ENCODE results near the gene MRPL57. TPM values are rescaled to one million over a fixed set of nuclear protein-coding genes. Genes with fewer than 3 reads are reported as not detected.

MRPL57 gene
- total RNA-seq, 1 experiment from 2014 or later: 26.3 TPM

- H3K9me3 ChIP-seq (ENCODE audit: control insufficient read depth in 1 of 2, insufficient read depth in 1 of 2, low read depth in 1 of 2, low read length in 2 of 2): peaks cover 2 to 4% of the 10 kb centered on the region in 2 experiments; a peak in 2 of 4 replicates
- DNase-seq (ENCODE audit: low read depth, low spot score) (no peak), ATAC-seq (no peak)
- RAD21 ChIA-PET (ENCODE audit: low non-redundant PET in 1 of 2, low total read pairs in 2 of 2, uncharacterized antibody in 2 of 2, unreplicated experiment in 2 of 2): no interaction called here
- H3K4me2 ChIP-seq (ENCODE audit: low read length): no peak overlapping the region
- H3K36me3 ChIP-seq (ENCODE audit: control insufficient read depth in 1 of 2, insufficient read depth in 2 of 2, low read length in 2 of 2): no peaks in the 10 kb centered on the region
- intact Hi-C loops (cut with micrococcal nuclease): no loop called here
- H3K9me2 ChIP-seq (ENCODE audit: insufficient read depth): no peaks in the 10 kb centered on the region
- no peaks in the 10 kb centered on the region for H3K79me2 ChIP-seq (ENCODE audit: insufficient read depth, low read length)
- CTCF ChIA-PET: no interaction called here
- no peak overlapping the region for H3K4me3 ChIP-seq (replicated peaks in 1 of 2; ENCODE audit: low read depth in 1 of 2, low read length in 2 of 2)
- POLR2A ChIA-PET: no interaction called here
- H3K4me1 ChIP-seq (ENCODE audit: control insufficient read depth in 1 of 2, insufficient read depth in 2 of 2, low read length in 2 of 2): no peaks in the 10 kb centered on the region
- no peak overlapping the region for H3K9ac ChIP-seq (ENCODE audit: low read length)
- H3K27ac ChIP-seq (ENCODE audit: low read depth, low read length): no peak overlapping the region
- BruUV-seq (replicated peaks): no TSS peak
- H3K27me3 ChIP-seq (ENCODE audit: insufficient read depth, low read length): no peaks in the 10 kb centered on the region
- no peaks in the 10 kb centered on the region for H4K20me1 ChIP-seq (ENCODE audit: insufficient read depth)
- TF ChIP-seq JUND (IDR thresholded peaks at IDR 0.05) (no peak), EZH2phosphoT487 (IDR thresholded peaks at IDR 0.05; ENCODE audit: borderline replicate concordance) (no peak), SIN3A (IDR thresholded peaks at IDR 0.05; ENCODE audit: low read depth) (no peak), EZH2 (IDR thresholded peaks at IDR 0.05) (no peak), EGR1 (IDR thresholded peaks at IDR 0.05; ENCODE audit: low read depth) (no peak), YY1 (IDR thresholded peaks at IDR 0.05; ENCODE audit: extremely low read depth, insufficient replicate concordance, low read depth, low read length) (no peak), SP1 (IDR thresholded peaks at IDR 0.05; ENCODE audit: low read depth) (no peak), SRF (IDR thresholded peaks at IDR 0.05; ENCODE audit: low read depth) (no peak), POLR2A (IDR thresholded peaks at IDR 0.05; ENCODE audit: borderline replicate concordance, extremely low read depth, insufficient read depth, insufficient read length) (no peak), CTCF (IDR thresholded peaks at IDR 0.05 in 2 of 3, conservative IDR thresholded peaks at IDR 0.05 in 1 of 3; ENCODE audit: borderline replicate concordance in 1 of 3, insufficient read depth in 1 of 3, low read depth in 2 of 3, low read length in 2 of 3) (no peak), REST (IDR thresholded peaks at IDR 0.05; ENCODE audit: low read depth) (no peak), POLR2AphosphoS5 (IDR thresholded peaks at IDR 0.05; ENCODE audit: low read depth, low read length) (no peak), FOSL1 (IDR thresholded peaks at IDR 0.05; ENCODE audit: low read depth) (no peak), CBX3 (IDR thresholded peaks at IDR 0.05; ENCODE audit: low read depth) (no peak), RAD21 (IDR thresholded peaks at IDR 0.05; ENCODE audit: low read depth) (no peak), ELF1 (IDR thresholded peaks at IDR 0.05; ENCODE audit: borderline replicate concordance, low read depth) (no peak), TCF7L2 (IDR thresholded peaks at IDR 0.05; ENCODE audit: borderline replicate concordance, extremely low read depth, insufficient read depth, insufficient read length) (no peak), MAX (IDR thresholded peaks at IDR 0.05) (no peak)
- no peak overlapping the region for H2AFZ ChIP-seq (ENCODE audit: low read depth, low read length, poor library complexity, severe bottlenecking)
Measured at GRCh38 chr13:21216332-21216731, 39.9 kb downstream of the MRPL57 start.
